Erythroblast (primary cell): ENCODE results near the gene STARD10.
A peak's percentile ranks its signal among the peaks of the same experiment; 100 is the strongest.

Experiments used
- GATA1 ChIP-seq: IDR thresholded peaks from 2 replicates; pipeline ENCODE4 v1.6.1; 2011; ENCODE audit warnings: low read depth, mild to moderate bottlenecking, control low read depth, low read length, moderate library complexity
- POLR2A ChIP-seq: IDR thresholded peaks from 2 replicates; pipeline ENCODE4 v1.6.1; 2011; ENCODE audit warnings: mild to moderate bottlenecking, low read length

DNA sequence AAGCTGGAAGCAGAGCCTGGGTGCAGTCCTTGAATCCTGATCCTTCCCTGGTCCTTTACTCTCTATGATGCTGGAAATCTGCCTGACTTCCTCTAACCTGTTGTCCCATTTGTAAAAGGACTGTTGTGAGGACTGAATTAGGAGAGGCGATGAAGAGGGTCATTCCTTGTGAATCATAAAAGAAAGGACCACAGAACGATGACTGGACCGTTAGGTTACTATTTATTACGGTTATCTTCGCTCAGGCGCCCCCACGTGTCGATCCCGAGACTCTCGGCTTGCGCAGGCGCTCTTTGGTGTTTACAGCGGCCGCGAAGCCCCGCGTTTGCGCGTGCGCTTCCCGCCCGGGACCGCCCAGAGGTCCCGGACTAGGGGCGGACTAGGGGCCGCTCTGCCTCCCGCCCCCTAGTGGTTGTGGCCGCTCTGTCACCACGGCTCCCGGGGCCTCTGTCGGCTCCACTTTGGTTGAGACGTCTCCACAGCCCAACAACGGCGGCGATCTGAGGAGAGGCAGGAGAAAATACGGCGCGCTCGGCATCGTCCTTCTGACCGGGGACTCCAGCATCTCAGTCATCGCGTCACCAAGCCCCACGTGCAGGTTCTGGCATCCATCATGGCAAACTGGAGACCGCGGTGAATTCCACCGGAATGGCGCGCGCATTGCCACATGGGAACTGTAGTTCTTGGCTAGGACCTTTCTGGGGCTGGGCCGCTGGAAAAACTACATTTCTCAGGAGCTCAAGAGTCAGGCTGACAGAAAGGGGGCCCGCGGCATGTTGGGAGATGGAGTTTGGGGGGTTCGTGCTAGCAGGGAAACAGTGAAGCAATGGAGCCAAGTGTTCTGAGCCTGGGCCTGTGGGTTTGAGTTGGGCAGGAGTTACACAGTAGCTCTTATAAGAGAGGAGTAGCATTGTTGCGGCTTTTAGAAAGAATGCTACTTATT, at the start of gene STARD10:
- TF ChIP-seq POLR2A, result peak; percentile 49
- no peak for TF ChIP-seq GATA1
